HepG2 (cell line): Measurements from ENCODE around the gene USP2. TPM values are rescaled to one million over a fixed set of nuclear protein-coding genes. Genes with fewer than 3 reads are reported as not detected.

ENCODE experiments used
- ATAC-seq: fragments of 200-7000 bp; cut with Tn5 transposase; 3 replicates; pipeline ENCODE4 v1.9.1; 2020; ENCODE audit warnings: mild to moderate bottlenecking, moderate library complexity
- BruUV-seq: library from RNA; stranded (reverse); fragments of 400-500 nt; replicated peaks from 2 replicates; lab custom pipeline; 2021; lab: Mats Ljungman, UMichigan
- CTCF ChIA-PET: fragments of 300-600 bp; formaldehyde crosslinking; extraction: SDS; loops from one replicate; lab custom pipeline; 2021; ENCODE audit warnings: low total read pairs, inconsistent platforms, low intra/inter-chr PET ratio; lab: Yijun Ruan, JAX
- POLR2A ChIA-PET: fragments of 350-600 bp; sonication (Branson Sonifier 250); formaldehyde crosslinking; loops from one replicate; lab custom pipeline; 2020; ENCODE audit warnings: antibody characterized with exemption, inconsistent platforms; lab: Yijun Ruan, JAX
- DNase-seq: peaks from one replicate; pipeline ENCODE4 v3.0.0-alpha.2; 2015; ENCODE audit warnings: low spot score
- FAIRE-seq: peaks from 3 replicates; lab custom pipeline; 2011; peaks lifted over from hg19 to GRCh38; lab: Jason Lieb, UNC
- H2AFZ ChIP-seq: one replicate; pipeline ENCODE4 v1.6.1; 2011; ENCODE audit warnings: low read length, inconsistent platforms
- H3K27ac ChIP-seq: fragments of 300-600 bp; 3 replicates; pipeline ENCODE4 v1.8.0; 2011; ENCODE audit warnings: mixed run types, mild to moderate bottlenecking, mixed read lengths, low read length, inconsistent platforms; ENCODE audit not compliant: insufficient read depth; ENCODE audit errors: extremely low read length
- H3K27me3 ChIP-seq, 2 experiments: fragments of 200-600 bp in 1 of 2; 2 replicates in 1 of 2; 3 replicates in 1 of 2; pipeline versions ENCODE4 v1.6.0 to v1.8.0; 2011; ENCODE audit warnings: low read length in 2 of 2, mild to moderate bottlenecking in 2 of 2, moderate library complexity in 2 of 2, inconsistent platforms in 1 of 2; ENCODE audit not compliant: insufficient read depth in 2 of 2, control insufficient read depth in 1 of 2
- H3K36me3 ChIP-seq, 2 experiments: fragments of 200-600 bp in 1 of 2; replicated peaks in 1 of 2; 2 replicates in 1 of 2; 3 replicates in 1 of 2; pipeline versions ENCODE4 v1.5.1 to v1.8.0; 2011; ENCODE audit warnings: low read length in 2 of 2, inconsistent platforms in 1 of 2; ENCODE audit not compliant: insufficient read depth in 2 of 2, control insufficient read depth in 1 of 2
- H3K4me1 ChIP-seq: 2 replicates; pipeline ENCODE4 v1.5.1; 2012; ENCODE audit warnings: low read length, inconsistent platforms; ENCODE audit not compliant: insufficient read depth
- H3K4me2 ChIP-seq: 2 replicates; pipeline ENCODE4 v1.6.0; 2011; ENCODE audit warnings: low read depth, low read length, inconsistent platforms
- H3K4me3 ChIP-seq, 3 experiments: fragments of 200-600 bp in 1 of 3; sonication (generic), shearing (Covaris generic) in 1 of 3; replicated peaks in 1 of 3; 2 replicates each; pipeline ENCODE4 v1.5.1; 2011 to 2016; ENCODE audit warnings: low read length in 3 of 3, inconsistent platforms in 2 of 3, low read depth in 2 of 3, mild to moderate bottlenecking in 2 of 3, control low read depth in 1 of 3, mixed read lengths in 1 of 3; ENCODE audit not compliant: insufficient read depth in 1 of 3
- H3K79me2 ChIP-seq: one replicate; pipeline ENCODE4 v1.6.1; 2011; ENCODE audit warnings: low read length, inconsistent platforms; ENCODE audit not compliant: insufficient read depth
- H3K9ac ChIP-seq: 2 replicates; pipeline ENCODE4 v1.6.0; 2011; ENCODE audit warnings: mild to moderate bottlenecking, low read depth, low read length, inconsistent platforms; ENCODE audit not compliant: insufficient read depth
- H3K9me3 ChIP-seq: 2 replicates; pipeline ENCODE4 v1.5.1; 2012; ENCODE audit warnings: mild to moderate bottlenecking, low read length
- H4K20me1 ChIP-seq: 2 replicates; pipeline ENCODE4 v1.6.0; 2011; ENCODE audit warnings: inconsistent platforms, mild to moderate bottlenecking, low read length, moderate library complexity; ENCODE audit not compliant: insufficient read depth
- ARNT ChIP-seq: fragments of 450-650 bp; IDR thresholded peaks from 2 replicates; pipeline ENCODE4 v1.6.1; 2017
- FOXA3 ChIP-seq: IDR thresholded peaks from 2 replicates; pipeline ENCODE4 v1.6.1; 2016; ENCODE audit warnings: missing genetic modification reagents, missing compliant biosample characterization
- HES4 ChIP-seq: sonication (generic); formaldehyde crosslinking; IDR thresholded peaks from 2 replicates; pipeline ENCODE4 v1.9.0; 2021; ENCODE audit warnings: mild to moderate bottlenecking, missing genetic modification reagents, borderline replicate concordance
- KAT2B ChIP-seq: fragments of 150-350 bp; IDR thresholded peaks from 2 replicates; pipeline ENCODE4 v1.6.1; 2014; ENCODE audit warnings: low read depth, low read length, borderline replicate concordance
- NCOR1 ChIP-seq: fragments of 200-600 bp; sonication (generic); IDR thresholded peaks from 2 replicates; pipeline ENCODE4 v1.7.0; 2017; ENCODE audit warnings: antibody characterized with exemption, low read length, borderline replicate concordance
- STAG1 ChIP-seq: sonication (generic); formaldehyde crosslinking; IDR thresholded peaks from 2 replicates; pipeline ENCODE4 v1.4.0; 2020; ENCODE audit warnings: missing genetic modification reagents
- TBX3 ChIP-seq: fragments of 450-650 bp; IDR thresholded peaks from 2 replicates; pipeline ENCODE4 v1.6.1; 2017; ENCODE audit warnings: antibody characterized with exemption, mild to moderate bottlenecking, inconsistent platforms, borderline replicate concordance
- U2AF1 ChIP-seq: fragments of 200-400 bp; formaldehyde crosslinking; optimal IDR thresholded peaks from 2 replicates; pipeline ENCODE3; 2017; ENCODE audit warnings: mild to moderate bottlenecking, low read depth, low read length
- ZBTB37 ChIP-seq: sonication (generic); formaldehyde crosslinking; IDR thresholded peaks from 2 replicates; pipeline ENCODE4 v1.4.0; 2020; ENCODE audit warnings: mild to moderate bottlenecking, missing genetic modification reagents
- ZBTB44 ChIP-seq: sonication (generic); formaldehyde crosslinking; IDR thresholded peaks from 2 replicates; pipeline ENCODE4 v1.4.0; 2020; ENCODE audit warnings: missing genetic modification reagents
- ZNF362 ChIP-seq: sonication (generic); formaldehyde crosslinking; IDR thresholded peaks from 2 replicates; pipeline ENCODE4 v1.4.0; 2020; ENCODE audit warnings: missing genetic modification reagents, mild to moderate bottlenecking, borderline replicate concordance
- WGBS: methylation state at CpG from one replicate; pipeline ENCODE4 v1.1.6; 2017; ENCODE audit warnings: low lambda C conversion rate; 5-methylcytosine and 5-hydroxymethylcytosine counted together
- in situ Hi-C: cut with HindIII; loops from 2 replicates; pipeline ENCODE4 v1.10.0; 2017; ENCODE audit warnings: low pct_unique_long_range_greater_than_20kb; ENCODE audit not compliant: extremely low pct_ligation_motif_present
- intact Hi-C: fragments of 100-400 bp; cut with micrococcal nuclease; formaldehyde crosslinking; loops from one replicate; pipeline ENCODE4 v1.10.0; 2022; ENCODE audit not compliant: unreplicated experiment
- polyA plus RNA-seq, 8 experiments: library from polyadenylated mRNA; depleted of rRNA in 3 of 8; stranded (reverse) in 7 of 8; unstranded in 1 of 8; fragments of >200 nt; fragmentation: Illumina TruSeq in 4 of 8; extraction: Trizol in 4 of 8; gene quantifications; 2 replicates each; pipeline versions ENCODE4 v1.2.1 to v1.2.3, GENCODE V29; 2011 to 2016; ENCODE audit warnings: low read depth in 4 of 8, missing spikeins in 1 of 8, mixed read lengths in 1 of 8; ENCODE audit not compliant: insufficient read depth in 1 of 8
- total RNA-seq, 5 experiments: library from RNA; depleted of rRNA; stranded (reverse); fragments of >200 nt; fragmentation: Illumina TruSeq; extraction: Trizol; gene quantifications; 2 replicates each; pipeline ENCODE4 v1.2.3, GENCODE V29; 2016; ENCODE audit warnings: low read depth in 1 of 5
- TF ChIP-seq, protein P1 (sequence below): sonication (generic); formaldehyde crosslinking; IDR thresholded peaks from 2 replicates; pipeline ENCODE4 v1.8.1; 2023; ENCODE audit warnings: mild to moderate bottlenecking, missing genetic modification reagents
- TF ChIP-seq, protein P2 (sequence below): sonication (generic); formaldehyde crosslinking; IDR thresholded peaks from 2 replicates; pipeline ENCODE4 v1.5.0; 2020; ENCODE audit warnings: missing genetic modification reagents

The USP2 gene
- total and polyA plus RNA-seq, 2 of the 13 experiments (the other 11 are each of a cell fraction or from before 2014, with no cell fraction given): 2.5 to 6.0 TPM

DNA sequence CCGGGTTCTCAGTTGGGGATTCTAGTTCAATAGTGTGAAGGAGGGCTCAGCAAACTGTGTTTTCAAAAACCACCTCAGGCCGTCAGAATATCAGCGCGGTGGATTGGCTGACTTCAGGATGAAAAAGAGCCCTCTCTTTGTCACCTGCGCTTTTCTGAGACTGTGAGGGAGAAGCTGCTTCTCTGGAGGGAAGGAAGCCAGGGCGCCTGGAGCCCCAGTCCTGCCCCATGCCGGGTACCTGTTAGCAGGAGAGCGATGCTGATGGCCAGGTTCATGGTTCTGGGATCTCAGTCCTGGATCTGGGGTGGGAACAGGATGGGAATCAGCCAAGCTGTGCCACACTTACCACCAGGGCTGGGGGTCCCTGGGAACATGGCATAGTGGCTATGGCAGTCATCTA, 39.1 kb upstream of the USP2 start:
- POLR2A ChIA-PET: no interaction called here

More for the DNA sequence above, 39.1 kb upstream of the USP2 start:
- H2AFZ ChIP-seq: no peak overlapping the region
- ATAC-seq (no peak), FAIRE-seq (no peak), DNase-seq (no peak)
- H3K4me3 ChIP-seq: no peak overlapping the region
- no peaks in the 10 kb centered on the region for H3K79me2 ChIP-seq
- H4K20me1 ChIP-seq: no peaks in the 10 kb centered on the region
- no TSS peak for BruUV-seq
- WGBS: 86% methylated on average over 8 of the region's 8 CpGs
- H3K36me3 ChIP-seq: no peaks in the 10 kb centered on the region
- H3K4me2 ChIP-seq: no peak overlapping the region
- TF ChIP-seq, protein P1, sequence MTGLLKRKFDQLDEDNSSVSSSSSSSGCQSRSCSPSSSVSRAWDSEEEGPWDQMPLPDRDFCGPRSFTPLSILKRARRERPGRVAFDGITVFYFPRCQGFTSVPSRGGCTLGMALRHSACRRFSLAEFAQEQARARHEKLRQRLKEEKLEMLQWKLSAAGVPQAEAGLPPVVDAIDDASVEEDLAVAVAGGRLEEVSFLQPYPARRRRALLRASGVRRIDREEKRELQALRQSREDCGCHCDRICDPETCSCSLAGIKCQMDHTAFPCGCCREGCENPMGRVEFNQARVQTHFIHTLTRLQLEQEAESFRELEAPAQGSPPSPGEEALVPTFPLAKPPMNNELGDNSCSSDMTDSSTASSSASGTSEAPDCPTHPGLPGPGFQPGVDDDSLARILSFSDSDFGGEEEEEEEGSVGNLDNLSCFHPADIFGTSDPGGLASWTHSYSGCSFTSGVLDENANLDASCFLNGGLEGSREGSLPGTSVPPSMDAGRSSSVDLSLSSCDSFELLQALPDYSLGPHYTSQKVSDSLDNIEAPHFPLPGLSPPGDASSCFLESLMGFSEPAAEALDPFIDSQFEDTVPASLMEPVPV (CRISPR knock-in tag): no peak
- TF ChIP-seq FOXA3 (CRISPR knock-in tag): no peak
- TF ChIP-seq, protein P2, sequence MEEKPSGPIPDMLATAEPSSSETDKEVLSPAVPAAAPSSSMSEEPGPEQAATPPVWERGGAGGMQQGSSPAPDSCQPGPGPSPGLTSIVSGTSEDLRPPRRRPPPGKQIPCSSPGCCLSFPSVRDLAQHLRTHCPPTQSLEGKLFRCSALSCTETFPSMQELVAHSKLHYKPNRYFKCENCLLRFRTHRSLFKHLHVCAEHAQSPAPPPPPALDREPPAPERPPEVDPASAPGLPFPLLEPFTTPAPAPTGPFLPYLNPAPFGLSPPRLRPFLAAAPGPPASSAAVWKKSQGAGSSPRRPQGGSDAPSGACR (CRISPR knock-in tag): no peak
- no peak for TF ChIP-seq KAT2B
- TF ChIP-seq HES4 (CRISPR knock-in tag): no peak
- TF ChIP-seq STAG1: no peak
- TF ChIP-seq ARNT: no peak
- no peak for TF ChIP-seq TBX3
- TF ChIP-seq ZBTB44 (CRISPR knock-in tag): no peak
- no peak for TF ChIP-seq ZBTB37 (CRISPR knock-in tag)
- TF ChIP-seq NCOR1: no peak
- TF ChIP-seq ZNF362 (CRISPR knock-in tag): no peak
- TF ChIP-seq U2AF1: no peak
- H3K27ac ChIP-seq: no peak overlapping the region
- intact Hi-C loops: no loop called here
- no peak overlapping the region for H3K9ac ChIP-seq
- in situ Hi-C loops: no loop called here
- H3K4me1 ChIP-seq: peaks cover 11% of the 10 kb centered on the region; the same call in 1 of the 2 replicates
- H3K9me3 ChIP-seq: no peaks in the 10 kb centered on the region
- CTCF ChIA-PET: no interaction called here
- H3K27me3 ChIP-seq: no peaks in the 10 kb centered on the region; a peak in 2 of 5 replicates
